ENCODE data around the gene ANXA1. TPM values are rescaled to one million over a fixed set of nuclear protein-coding genes. Genes with fewer than 3 reads are reported as not detected.
"Not testable (repeated sequence)": the region's sequence is repeated elsewhere in the genome, so short reads cannot be mapped to it uniquely, and the experiment has no call there.

ANXA1 gene
- total RNA-seq, 1 donor from 2014 or later, result 376 TPM

- Mint-ChIP-seq H3K9me3 (ENCODE audit: low read depth) (peaks cover 12% of the 10 kb centered on the region), H3K4me3 (ENCODE audit: unreplicated experiment) (no peak overlapping the region), H3K36me3 (ENCODE audit: low read depth) (peaks cover under 1% of the 10 kb centered on the region), H3K4me1 (ENCODE audit: low read depth) (peaks cover 20% of the 10 kb centered on the region), H3K27ac (ENCODE audit: unreplicated experiment) (no peak overlapping the region), H3K27me3 (ENCODE audit: low read depth) (peaks cover 12% of the 10 kb centered on the region)
- TF ChIP-seq CTCF (IDR thresholded peaks at IDR 0.05), result no peak
- no peak for DNase-seq (ENCODE audit: low spot score)
These were observed 31.3 kb downstream of the ANXA1 start for GRCh38 chr9:73182928-73183327.

- peaks cover 20% of the 10 kb centered on the region for H3K4me1 Mint-ChIP-seq (ENCODE audit: low read depth)
- no peak for TF ChIP-seq CTCF (IDR thresholded peaks at IDR 0.05)
- H3K27me3 Mint-ChIP-seq (ENCODE audit: low read depth), result peaks cover 17% of the 10 kb centered on the region
- H3K4me3 Mint-ChIP-seq (ENCODE audit: unreplicated experiment), result no peak overlapping the region
- peaks cover 17% of the 10 kb centered on the region for H3K9me3 Mint-ChIP-seq (ENCODE audit: low read depth)
- no peak overlapping the region for H3K27ac Mint-ChIP-seq (ENCODE audit: unreplicated experiment)
- peaks cover 5% of the 10 kb centered on the region for H3K36me3 Mint-ChIP-seq (ENCODE audit: low read depth)
- no peak for DNase-seq (ENCODE audit: low spot score)
These were observed 31.8 kb downstream of the ANXA1 start for GRCh38 chr9:73183428-73183827.

GRCh38 chr9:73183917-73184861 lies 32.5 kb downstream of the ANXA1 start:
- H3K9me3 Mint-ChIP-seq (ENCODE audit: low read depth), result peaks cover 24% of the 10 kb centered on the region
- peak; percentile 95 for TF ChIP-seq CTCF (IDR thresholded peaks at IDR 0.05)
- peaks cover 8% of the 10 kb centered on the region for H3K36me3 Mint-ChIP-seq (ENCODE audit: low read depth)
- H3K27me3 Mint-ChIP-seq (ENCODE audit: low read depth), result peaks cover 20% of the 10 kb centered on the region
- H3K27ac Mint-ChIP-seq (ENCODE audit: unreplicated experiment), result no peak overlapping the region
- no peak for DNase-seq (ENCODE audit: low spot score)
- peaks cover 18% of the 10 kb centered on the region for H3K4me1 Mint-ChIP-seq (ENCODE audit: low read depth)
- H3K4me3 Mint-ChIP-seq (ENCODE audit: unreplicated experiment), result no peak overlapping the region

GRCh38 chr9:73191109-73191508 lies 39.4 kb downstream of the ANXA1 start:
- H3K9me3 Mint-ChIP-seq (ENCODE audit: low read depth), result peaks cover 30% of the 10 kb centered on the region
- H3K4me3 Mint-ChIP-seq (ENCODE audit: unreplicated experiment); DNase-seq (ENCODE audit: low spot score); H3K27ac Mint-ChIP-seq (ENCODE audit: unreplicated experiment); H3K4me1 Mint-ChIP-seq (ENCODE audit: low read depth): not testable (repeated sequence)
- peaks cover 38% of the 10 kb centered on the region for H3K27me3 Mint-ChIP-seq (ENCODE audit: low read depth)
- peaks cover 11% of the 10 kb centered on the region for H3K36me3 Mint-ChIP-seq (ENCODE audit: low read depth)

GRCh38 chr9:73194284-73194683 lies 42.6 kb downstream of the ANXA1 start:
- H3K4me1 Mint-ChIP-seq (ENCODE audit: low read depth), result no peaks in the 10 kb centered on the region
- TF ChIP-seq CTCF (IDR thresholded peaks at IDR 0.05), result no peak
- H3K27ac Mint-ChIP-seq (ENCODE audit: unreplicated experiment), result no peak overlapping the region
- H3K4me3 Mint-ChIP-seq (ENCODE audit: unreplicated experiment), result no peak overlapping the region
- DNase-seq (ENCODE audit: low spot score), result no peak
- H3K36me3 Mint-ChIP-seq (ENCODE audit: low read depth), result peaks cover 4% of the 10 kb centered on the region
- peaks cover 7% of the 10 kb centered on the region for H3K9me3 Mint-ChIP-seq (ENCODE audit: low read depth)
- peaks cover 32% of the 10 kb centered on the region for H3K27me3 Mint-ChIP-seq (ENCODE audit: low read depth)

Measured in chondrocyte (in vitro differentiated cells).